Brain pericyte (primary cell): Measurements from ENCODE around the gene NPR3.

Source experiments
- DNase-seq: peaks from one replicate; pipeline ENCODE4 v3.0.0-alpha.2; 2012; ENCODE audit warnings: low read depth, low spot score

The NPR3 gene

DNA sequence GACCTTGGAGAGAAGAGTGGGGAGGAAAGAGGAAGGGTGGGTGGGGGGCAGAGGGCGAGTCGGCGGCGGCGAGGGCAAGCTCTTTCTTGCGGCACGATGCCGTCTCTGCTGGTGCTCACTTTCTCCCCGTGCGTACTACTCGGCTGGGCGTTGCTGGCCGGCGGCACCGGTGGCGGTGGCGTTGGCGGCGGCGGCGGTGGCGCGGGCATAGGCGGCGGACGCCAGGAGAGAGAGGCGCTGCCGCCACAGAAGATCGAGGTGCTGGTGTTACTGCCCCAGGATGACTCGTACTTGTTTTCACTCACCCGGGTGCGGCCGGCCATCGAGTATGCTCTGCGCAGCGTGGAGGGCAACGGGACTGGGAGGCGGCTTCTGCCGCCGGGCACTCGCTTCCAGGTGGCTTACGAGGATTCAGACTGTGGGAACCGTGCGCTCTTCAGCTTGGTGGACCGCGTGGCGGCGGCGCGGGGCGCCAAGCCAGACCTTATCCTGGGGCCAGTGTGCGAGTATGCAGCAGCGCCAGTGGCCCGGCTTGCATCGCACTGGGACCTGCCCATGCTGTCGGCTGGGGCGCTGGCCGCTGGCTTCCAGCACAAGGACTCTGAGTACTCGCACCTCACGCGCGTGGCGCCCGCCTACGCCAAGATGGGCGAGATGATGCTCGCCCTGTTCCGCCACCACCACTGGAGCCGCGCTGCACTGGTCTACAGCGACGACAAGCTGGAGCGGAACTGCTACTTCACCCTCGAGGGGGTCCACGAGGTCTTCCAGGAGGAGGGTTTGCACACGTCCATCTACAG lies 760 bp downstream of the NPR3 start:
- DNase-seq = no peak

DNA sequence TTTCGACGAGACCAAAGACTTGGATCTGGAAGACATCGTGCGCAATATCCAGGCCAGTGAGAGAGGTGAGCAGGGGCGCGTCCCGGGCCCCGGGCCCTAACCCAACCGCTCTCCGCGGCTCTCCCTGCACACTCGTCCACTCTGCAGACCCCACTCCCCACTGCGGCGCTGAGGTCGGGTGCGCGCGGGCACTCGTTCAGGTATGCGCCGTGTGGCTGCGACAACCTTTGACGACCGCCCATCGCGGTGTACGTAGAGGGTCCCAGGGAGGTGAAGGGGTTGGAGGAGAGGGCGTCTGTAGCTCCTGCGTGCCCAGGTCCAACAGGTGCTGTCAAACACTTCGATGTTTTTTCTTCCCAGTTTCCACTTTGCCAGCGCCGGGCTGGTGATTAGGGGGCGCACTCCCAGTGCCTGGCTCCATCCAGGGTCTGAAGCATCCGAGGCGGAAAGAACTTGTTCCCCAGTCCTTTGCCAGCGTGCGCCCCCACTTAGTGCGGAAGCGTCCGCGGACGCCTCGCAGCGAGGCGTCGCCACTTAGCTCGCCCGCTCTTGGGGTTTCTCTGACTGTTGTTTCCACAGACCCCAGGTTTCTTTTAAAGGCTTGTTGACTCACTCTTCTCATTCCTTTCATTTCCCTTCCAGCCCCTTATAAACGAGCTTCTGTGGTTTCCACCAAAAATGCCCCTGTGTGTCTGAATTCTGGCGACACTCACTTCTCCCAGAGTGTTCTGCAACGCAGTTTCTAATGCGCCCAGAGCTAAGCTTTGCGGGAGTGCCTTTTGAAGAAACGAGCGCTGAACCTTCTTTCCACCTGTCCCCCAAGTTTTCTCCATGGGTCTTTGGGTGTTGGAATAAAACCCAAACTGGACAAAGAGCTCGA lies 1.6 kb downstream of the NPR3 start:
- DNase-seq = no peak

GRCh38 chr5:32713361-32713769 lies 2.2 kb downstream of the NPR3 start:
- DNase-seq = no peak

GRCh38 chr5:32713770-32714381 lies 2.8 kb downstream of the NPR3 start:
- no peak for DNase-seq

- DNase-seq = no peak
These were observed 3.7 kb downstream of the NPR3 start for GRCh38 chr5:32714836-32715235.

- no peak for DNase-seq
These were observed 9.2 kb downstream of the NPR3 start for GRCh38 chr5:32720300-32720699.

DNA sequence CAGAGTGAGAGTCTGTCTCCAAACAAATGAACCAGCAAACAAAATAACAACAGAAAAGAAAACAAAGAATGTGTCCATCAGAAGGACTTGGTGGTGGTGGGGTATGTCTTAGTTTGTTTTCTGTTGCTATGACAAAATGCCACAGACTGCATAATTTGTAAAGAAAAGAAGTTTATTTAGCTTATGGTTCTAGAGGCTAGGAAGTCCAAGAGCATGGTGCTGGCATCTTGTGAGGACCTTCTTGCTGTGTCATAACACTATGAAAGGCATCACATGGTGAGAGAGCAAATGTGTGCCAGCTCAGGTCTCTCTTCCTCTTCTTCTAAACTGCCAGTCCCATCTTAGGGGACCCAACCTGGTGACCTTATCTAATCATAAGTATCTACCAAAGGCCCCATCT lies 10.5 kb downstream of the NPR3 start:
- DNase-seq = no peak

DNA sequence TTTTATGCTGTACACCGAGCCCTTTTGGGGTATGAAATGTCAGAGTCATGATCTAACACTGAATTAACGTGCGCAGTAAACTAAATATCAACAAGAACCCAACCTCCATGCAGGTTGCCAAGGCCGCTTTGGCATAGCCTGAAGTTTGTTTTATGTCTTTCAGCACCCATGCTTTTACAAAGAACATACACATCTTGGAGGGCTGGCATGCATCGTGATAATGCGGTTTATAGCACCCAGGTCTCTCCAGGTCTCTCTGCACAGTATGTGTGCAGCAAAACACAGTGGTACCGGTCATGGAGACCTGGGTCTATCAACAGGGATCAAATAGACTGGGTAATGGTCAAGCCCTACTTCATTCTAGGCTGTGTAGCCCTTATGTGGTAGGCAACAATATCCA lies 11.8 kb downstream of the NPR3 start:
- no peak for DNase-seq

GRCh38 chr5:32724526-32724925 lies 13.4 kb downstream of the NPR3 start:
- DNase-seq = no peak

DNA sequence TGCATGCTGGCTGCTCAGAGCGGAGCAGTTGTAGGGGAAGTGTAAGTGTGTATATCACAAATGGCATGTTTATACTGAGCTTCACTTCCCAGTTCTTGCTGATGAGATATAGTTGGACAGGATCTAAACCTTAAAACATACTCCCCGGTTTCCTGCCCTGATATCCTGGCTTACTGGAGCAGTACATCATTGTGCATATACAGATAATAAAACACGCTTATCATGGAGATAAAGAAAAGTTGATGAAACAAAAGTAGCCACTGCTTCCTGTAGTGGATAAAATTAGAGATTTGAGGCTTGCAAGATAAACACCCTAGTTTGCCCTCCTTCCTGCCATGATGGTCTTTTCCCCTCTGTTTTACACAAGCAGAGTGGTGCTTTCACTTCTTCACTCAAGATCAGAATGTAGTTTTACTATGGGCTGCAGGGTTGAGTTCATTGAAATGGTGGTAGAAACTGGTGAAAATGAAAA lies 15.0 kb downstream of the NPR3 start:
- DNase-seq = no peak

DNA sequence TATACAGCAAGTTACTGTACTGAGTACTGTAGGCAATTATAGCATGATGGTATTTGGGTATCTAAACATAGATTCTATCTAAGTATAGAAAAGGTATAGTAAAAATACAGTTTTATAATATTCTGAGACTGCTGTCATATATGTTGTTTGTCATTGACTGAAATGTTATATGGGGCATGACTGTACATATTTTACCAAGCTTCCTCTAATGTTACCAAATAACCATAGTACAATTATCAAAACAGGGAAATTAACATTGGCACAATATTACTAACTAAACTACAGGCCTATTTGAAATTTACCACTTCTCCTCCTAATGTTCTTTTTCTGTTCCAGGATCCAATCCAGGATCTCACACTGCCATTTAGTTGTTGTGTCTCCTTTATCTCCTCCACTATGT lies 18.5 kb downstream of the NPR3 start:
- DNase-seq = no peak

- no peak for DNase-seq
These were observed 22.6 kb downstream of the NPR3 start for GRCh38 chr5:32733590-32734340.

DNA sequence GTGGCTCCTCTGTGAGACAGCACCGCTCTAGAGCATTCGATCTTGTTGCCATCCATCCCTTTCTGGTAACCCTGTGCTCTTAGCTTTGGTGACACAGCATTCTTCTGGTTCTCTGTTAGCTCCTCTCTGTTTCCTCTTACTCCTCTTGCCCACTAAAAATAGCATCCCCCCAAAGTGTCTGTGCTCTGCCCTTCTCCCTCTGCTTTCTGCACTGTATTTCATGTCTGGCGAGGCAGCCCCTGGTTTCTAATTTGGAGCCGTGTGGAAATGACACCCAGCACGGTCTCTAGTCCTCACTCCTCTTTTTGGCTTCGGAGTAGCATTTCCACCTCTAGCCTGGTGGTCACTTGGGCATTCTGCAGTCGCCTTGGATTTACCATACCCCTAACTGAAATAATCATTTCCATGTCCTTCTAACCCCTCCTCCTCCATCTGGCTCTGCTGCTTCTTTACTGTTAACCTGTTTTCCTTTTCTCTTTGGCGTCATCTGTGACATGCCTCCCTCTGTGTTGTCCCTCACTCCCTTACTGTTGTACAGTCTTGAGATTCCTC lies 23.8 kb downstream of the NPR3 start:
- no peak for DNase-seq

- DNase-seq = no peak
These were observed 24.4 kb downstream of the NPR3 start for GRCh38 chr5:32735512-32735911.

DNA sequence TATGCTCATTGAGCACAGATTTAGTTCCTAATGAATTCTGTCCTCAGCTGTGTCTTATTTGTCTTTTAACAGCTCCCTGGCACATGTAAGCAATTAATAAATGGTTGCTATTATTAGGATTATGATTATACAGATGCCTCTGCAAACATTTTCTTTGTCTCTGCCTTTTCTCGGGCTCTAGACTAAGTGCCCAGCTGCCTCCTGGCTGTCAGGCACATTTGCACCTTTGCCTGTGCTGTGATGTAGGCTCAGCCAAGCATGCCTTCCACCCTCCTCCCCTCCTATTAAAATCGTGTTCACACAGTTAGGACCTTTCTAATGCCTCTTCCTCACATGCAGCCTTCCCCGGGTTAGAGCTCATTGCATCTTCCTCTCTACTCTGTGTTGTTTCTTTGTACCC lies 25.7 kb downstream of the NPR3 start:
- DNase-seq = no peak

GRCh38 chr5:32740651-32741050 lies 29.5 kb downstream of the NPR3 start:
- DNase-seq = no peak

GRCh38 chr5:32745317-32745716 lies 34.2 kb downstream of the NPR3 start:
- no peak for DNase-seq

GRCh38 chr5:32752411-32752810 lies 41.3 kb downstream of the NPR3 start:
- DNase-seq = no peak

- DNase-seq = no peak
These were observed 41.9 kb downstream of the NPR3 start for GRCh38 chr5:32753051-32753450.

- no peak for DNase-seq
These were observed 42.6 kb downstream of the NPR3 start for GRCh38 chr5:32753765-32754164.

- DNase-seq = no peak
These were observed 43.2 kb downstream of the NPR3 start for GRCh38 chr5:32754284-32754683.
